Upper lobe of left lung (tissue), 4 donors: Measurements from ENCODE around the gene NVL.

ENCODE experiments used
- EP300 ChIP-seq, 4 donors: sonication (generic); formaldehyde crosslinking; IDR thresholded peaks; one replicate each; pipeline ENCODE4 v1.5.1; 2017; ENCODE audit warnings: antibody characterized with exemption in 4 of 4, control low read depth in 2 of 4
- POLR2A ChIP-seq, 4 donors: fragments of 450-650 bp; IDR thresholded peaks; one replicate each; pipeline ENCODE4 v1.5.1; 2016 to 2017; ENCODE audit warnings: antibody characterized with exemption in 4 of 4, mild to moderate bottlenecking in 2 of 4
- POLR2AphosphoS5 ChIP-seq, 2 donors: sonication (generic); formaldehyde crosslinking; IDR thresholded peaks; one replicate each; pipeline ENCODE4 v1.5.1; 2017; ENCODE audit warnings: antibody characterized with exemption in 2 of 2
- TF ChIP-seq, protein P1 (sequence below), 6 experiments: fragments of 450-650 bp in 4 of 6; fragments of 200-600 bp in 2 of 6; sonication (generic) in 2 of 6; IDR thresholded peaks; one replicate each; pipeline ENCODE4 v1.5.1; 2016 to 2019; ENCODE audit warnings: antibody characterized with exemption in 6 of 6

DNA sequence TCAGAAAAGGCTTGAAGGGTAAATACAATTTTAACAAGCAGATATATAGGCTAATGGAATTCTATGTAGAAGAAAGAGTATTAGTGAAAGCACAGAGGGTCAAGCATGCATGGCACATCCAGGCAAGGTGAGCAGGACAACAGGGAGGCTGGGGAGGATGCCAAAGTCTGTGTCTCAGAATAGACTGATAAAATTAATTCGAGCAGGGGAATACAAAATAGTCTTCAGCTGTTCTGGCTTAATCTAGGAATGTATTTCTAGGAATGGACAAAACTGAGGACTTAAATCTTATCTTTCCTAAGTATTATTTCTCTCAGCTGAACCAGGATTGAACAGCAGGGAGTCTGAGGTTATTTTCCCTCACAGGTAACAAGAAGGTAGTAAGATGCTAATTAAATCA is 35.2 kb downstream of the NVL start:
- TF ChIP-seq POLR2A (IDR thresholded peaks at IDR 0.05) = no peak
- TF ChIP-seq, protein P1, sequence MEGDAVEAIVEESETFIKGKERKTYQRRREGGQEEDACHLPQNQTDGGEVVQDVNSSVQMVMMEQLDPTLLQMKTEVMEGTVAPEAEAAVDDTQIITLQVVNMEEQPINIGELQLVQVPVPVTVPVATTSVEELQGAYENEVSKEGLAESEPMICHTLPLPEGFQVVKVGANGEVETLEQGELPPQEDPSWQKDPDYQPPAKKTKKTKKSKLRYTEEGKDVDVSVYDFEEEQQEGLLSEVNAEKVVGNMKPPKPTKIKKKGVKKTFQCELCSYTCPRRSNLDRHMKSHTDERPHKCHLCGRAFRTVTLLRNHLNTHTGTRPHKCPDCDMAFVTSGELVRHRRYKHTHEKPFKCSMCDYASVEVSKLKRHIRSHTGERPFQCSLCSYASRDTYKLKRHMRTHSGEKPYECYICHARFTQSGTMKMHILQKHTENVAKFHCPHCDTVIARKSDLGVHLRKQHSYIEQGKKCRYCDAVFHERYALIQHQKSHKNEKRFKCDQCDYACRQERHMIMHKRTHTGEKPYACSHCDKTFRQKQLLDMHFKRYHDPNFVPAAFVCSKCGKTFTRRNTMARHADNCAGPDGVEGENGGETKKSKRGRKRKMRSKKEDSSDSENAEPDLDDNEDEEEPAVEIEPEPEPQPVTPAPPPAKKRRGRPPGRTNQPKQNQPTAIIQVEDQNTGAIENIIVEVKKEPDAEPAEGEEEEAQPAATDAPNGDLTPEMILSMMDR (IDR thresholded peaks at IDR 0.05) = no peak
- TF ChIP-seq POLR2AphosphoS5 (IDR thresholded peaks at IDR 0.05) = no peak
- TF ChIP-seq EP300 (IDR thresholded peaks at IDR 0.05) = no peak
